ENCODE measurements around the gene TPSG1. TPM values are rescaled to one million over a fixed set of nuclear protein-coding genes. Genes with fewer than 3 reads are reported as not detected.

TPSG1 gene
- total and polyA plus RNA-seq, 8 donors, result 0.10 to 22.9 (median 1.2) TPM; not detected in 5

GRCh38 chr16:1196494-1196893 lies 28.6 kb downstream of the TPSG1 start:
- 58 to 81% (median 71%) methylated on average over 8 to 11 of the region's 11 CpGs for WGBS, 5 donors
- no peaks in the 10 kb centered on the region for H3K9me3 ChIP-seq
- peaks cover under 1 to 32% (median 10%) of the 10 kb centered on the region in 4 donors for H3K36me3 ChIP-seq
- H3K27ac ChIP-seq, result no peak overlapping the region
- no peak overlapping the region for H3K4me3 ChIP-seq
- TF ChIP-seq EP300 (IDR thresholded peaks at IDR 0.05) (no peak), POLR2A (IDR thresholded peaks at IDR 0.05) (no peak), CTCF (IDR thresholded peaks at IDR 0.05) (no peak), POLR2AphosphoS5 (IDR thresholded peaks at IDR 0.05) (no peak)
- intact Hi-C loops (cut with DNase I; ENCODE audit: low total_unique reads), result no loop called here
- peaks cover 8 to 38% (median 23%) of the 10 kb centered on the region in 4 donors for H3K4me1 ChIP-seq
- no peak for DNase-seq
- H3K27me3 ChIP-seq, result peaks cover 0 to 22% (median 9%) of the 10 kb centered on the region in 3 donors

GRCh38 chr16:1195393-1195666 lies 29.7 kb downstream of the TPSG1 start:
- intact Hi-C loops (cut with DNase I; ENCODE audit: low total_unique reads), result no loop called here
- Histone ChIP-seq H3K9me3 (no peaks in the 10 kb centered on the region), H3K36me3 (peaks cover 0 to 20% (median 1%) of the 10 kb centered on the region in 4 donors), H3K27me3 (peaks cover 0 to 22% (median 9%) of the 10 kb centered on the region in 3 donors), H3K27ac (peak overlapping the region in 1 of 5 donors; percentile 83), H3K4me3 (no peak overlapping the region), H3K4me1 (peaks cover 8 to 39% (median 23%) of the 10 kb centered on the region in 4 donors)
- DNase-seq, result no peak
- 57 to 77% (median 64%) methylated on average over 11 to 14 of the region's 14 CpGs for WGBS, 5 donors
- TF ChIP-seq EP300 (IDR thresholded peaks at IDR 0.05), result no peak
- no peak for TF ChIP-seq POLR2A (IDR thresholded peaks at IDR 0.05)
- no peak for TF ChIP-seq POLR2AphosphoS5 (IDR thresholded peaks at IDR 0.05)
- no peak for TF ChIP-seq CTCF (IDR thresholded peaks at IDR 0.05)

GRCh38 chr16:1194665-1195392 lies 30.2 kb downstream of the TPSG1 start:
- Histone ChIP-seq H3K4me3 (no peak overlapping the region), H3K4me1 (peaks cover 8 to 39% (median 23%) of the 10 kb centered on the region in 4 donors), H3K36me3 (peaks cover 0 to 16% (median 0%) of the 10 kb centered on the region in 4 donors), H3K27ac (peak overlapping the region in 2 of 5 donors; percentile 1 to 83), H3K27me3 (peaks cover 0 to 22% (median 9%) of the 10 kb centered on the region in 3 donors), H3K9me3 (no peaks in the 10 kb centered on the region)
- TF ChIP-seq POLR2A (IDR thresholded peaks at IDR 0.05) (no peak), POLR2AphosphoS5 (IDR thresholded peaks at IDR 0.05) (no peak), EP300 (IDR thresholded peaks at IDR 0.05) (no peak), CTCF (IDR thresholded peaks at IDR 0.05) (peak in 5 of 7 experiments; percentile 63 to 88 (median 84))
- intact Hi-C loops (cut with DNase I; ENCODE audit: low total_unique reads), result no loop called here
- WGBS, 5 donors, result 19 to 61% (median 25%) methylated on average over 23 to 61 of the region's 61 CpGs
- peak in 1 of 2 donors; percentile 56 for DNase-seq

- Histone ChIP-seq H3K9me3 (no peaks in the 10 kb centered on the region), H3K36me3 (peaks cover 0 to 16% (median 0%) of the 10 kb centered on the region in 4 donors), H3K4me1 (peaks cover 8 to 39% (median 23%) of the 10 kb centered on the region in 4 donors), H3K27me3 (peaks cover 0 to 23% (median 9%) of the 10 kb centered on the region in 3 donors), H3K27ac (peak overlapping the region in 3 of 5 donors; percentile 52 to 83 (median 57)), H3K4me3 (no peak overlapping the region)
- intact Hi-C loops (cut with DNase I; ENCODE audit: low total_unique reads), result no loop called here
- 37 to 78% (median 76%) methylated on average over 9 to 29 of the region's 29 CpGs for WGBS, 5 donors
- no peak for TF ChIP-seq POLR2A (IDR thresholded peaks at IDR 0.05)
- no peak for TF ChIP-seq POLR2AphosphoS5 (IDR thresholded peaks at IDR 0.05)
- no peak for DNase-seq
Measured at GRCh38 chr16:1193825-1194581, 31.1 kb downstream of the TPSG1 start.

All from stomach (tissue), 9 donors.